Heart left ventricle (tissue), 13 donors: ENCODE data around the gene VTI1A.

Source experiments
- POLR2A ChIP-seq, 2 donors: fragments of 450-650 bp; IDR thresholded peaks; one replicate each; pipeline ENCODE4 v1.6.1; 2017; ENCODE audit warnings: antibody characterized with exemption in 2 of 2, mild to moderate bottlenecking in 2 of 2, moderate library complexity in 2 of 2
- TF ChIP-seq, protein P1 (sequence below), 12 donors: fragments of 200-600 bp; sonication (generic) in 4 of 12; IDR thresholded peaks; one replicate each; pipeline versions ENCODE4 v1.5.0 to v1.8.0; 2018 to 2022; ENCODE audit warnings: antibody characterized with exemption in 12 of 12, mild to moderate bottlenecking in 5 of 12
- donor health status: ischemic (EF 13 %, LVEDD 7.1; RV severe dilation, severe dysfunction).
- donor health status: DM: no; HTN: yes; CAD: no.
- donor health status: DM: no; HTN: no; CAD: no.
- donor health status: ischemic (EF 25% LVEDD 6.9; RV normal size, moderate dysfunction).
- donor health status: ischemic (EF 25% LVEDD 5.7; RV mildly dilated, moderate dysfunction).
- donor health status: ischemic (EF 35%, LVEDD 5.7; RV mildly dilated, moderate dysfunction).
- donor health status: nonischemic (EF 11% LVEDD 7.7; RV severe dilation, severe dysfunction).
- donor health status: DM: yes; HTN: yes; CAD: no.
- donor health status: PGD.
- donor health status: ischemic (EF 29% LVEDD 5.4; RV normal size, mild dysfunction).
- donor health status: nonischemic (EF 23%, LVEDD 6.1; RV moderate dilation, normal function).

DNA sequence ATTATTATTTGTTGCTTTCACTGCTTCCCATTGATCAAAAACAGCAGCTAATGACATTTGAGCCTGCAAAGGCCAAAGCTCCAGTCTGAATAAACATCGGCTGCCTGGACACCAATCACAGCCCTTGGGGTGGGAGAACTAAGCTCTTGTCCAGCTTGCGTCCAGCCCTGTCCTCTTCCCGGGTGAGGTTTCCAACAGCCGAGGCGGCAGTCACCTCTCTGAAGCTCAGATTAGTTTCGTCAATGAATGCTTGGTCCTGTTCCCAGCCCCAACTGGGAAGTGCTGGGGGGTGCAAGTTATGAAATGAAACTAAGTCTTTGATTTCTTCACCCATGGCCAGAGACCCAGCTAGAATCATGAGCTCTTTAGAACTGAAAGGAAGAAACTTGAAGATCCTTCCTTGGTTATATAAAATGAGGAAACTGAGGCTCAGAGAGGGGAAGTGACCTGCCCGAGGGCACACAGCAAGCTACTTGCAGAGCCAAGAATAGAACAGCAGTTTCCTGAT lies 389.0 kb downstream of the VTI1A start:
- TF ChIP-seq, protein P1, sequence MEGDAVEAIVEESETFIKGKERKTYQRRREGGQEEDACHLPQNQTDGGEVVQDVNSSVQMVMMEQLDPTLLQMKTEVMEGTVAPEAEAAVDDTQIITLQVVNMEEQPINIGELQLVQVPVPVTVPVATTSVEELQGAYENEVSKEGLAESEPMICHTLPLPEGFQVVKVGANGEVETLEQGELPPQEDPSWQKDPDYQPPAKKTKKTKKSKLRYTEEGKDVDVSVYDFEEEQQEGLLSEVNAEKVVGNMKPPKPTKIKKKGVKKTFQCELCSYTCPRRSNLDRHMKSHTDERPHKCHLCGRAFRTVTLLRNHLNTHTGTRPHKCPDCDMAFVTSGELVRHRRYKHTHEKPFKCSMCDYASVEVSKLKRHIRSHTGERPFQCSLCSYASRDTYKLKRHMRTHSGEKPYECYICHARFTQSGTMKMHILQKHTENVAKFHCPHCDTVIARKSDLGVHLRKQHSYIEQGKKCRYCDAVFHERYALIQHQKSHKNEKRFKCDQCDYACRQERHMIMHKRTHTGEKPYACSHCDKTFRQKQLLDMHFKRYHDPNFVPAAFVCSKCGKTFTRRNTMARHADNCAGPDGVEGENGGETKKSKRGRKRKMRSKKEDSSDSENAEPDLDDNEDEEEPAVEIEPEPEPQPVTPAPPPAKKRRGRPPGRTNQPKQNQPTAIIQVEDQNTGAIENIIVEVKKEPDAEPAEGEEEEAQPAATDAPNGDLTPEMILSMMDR (IDR thresholded peaks at IDR 0.05): no peak
- no peak for TF ChIP-seq POLR2A (IDR thresholded peaks at IDR 0.05)
